Left kidney (tissue), 8 donors: ENCODE results near the gene CHD8. TPM values are rescaled to one million over a fixed set of nuclear protein-coding genes. Genes with fewer than 3 reads are reported as not detected.

ENCODE experiments used
- DNase-seq: peaks from one replicate; pipeline ENCODE4 v3.0.0-alpha.2; 2013
- long read RNA-seq, 8 donors: transcript quantifications; one replicate each; lab custom pipeline, GENCODE V29; 2026
- polyA plus RNA-seq: library from polyadenylated mRNA; unstranded; fragments of 120-200 nt; gene quantifications from one replicate; pipeline ENCODE4 v1.2.1, GENCODE V29; 2013; ENCODE audit not compliant: insufficient read length

Gene CHD8, protein sequence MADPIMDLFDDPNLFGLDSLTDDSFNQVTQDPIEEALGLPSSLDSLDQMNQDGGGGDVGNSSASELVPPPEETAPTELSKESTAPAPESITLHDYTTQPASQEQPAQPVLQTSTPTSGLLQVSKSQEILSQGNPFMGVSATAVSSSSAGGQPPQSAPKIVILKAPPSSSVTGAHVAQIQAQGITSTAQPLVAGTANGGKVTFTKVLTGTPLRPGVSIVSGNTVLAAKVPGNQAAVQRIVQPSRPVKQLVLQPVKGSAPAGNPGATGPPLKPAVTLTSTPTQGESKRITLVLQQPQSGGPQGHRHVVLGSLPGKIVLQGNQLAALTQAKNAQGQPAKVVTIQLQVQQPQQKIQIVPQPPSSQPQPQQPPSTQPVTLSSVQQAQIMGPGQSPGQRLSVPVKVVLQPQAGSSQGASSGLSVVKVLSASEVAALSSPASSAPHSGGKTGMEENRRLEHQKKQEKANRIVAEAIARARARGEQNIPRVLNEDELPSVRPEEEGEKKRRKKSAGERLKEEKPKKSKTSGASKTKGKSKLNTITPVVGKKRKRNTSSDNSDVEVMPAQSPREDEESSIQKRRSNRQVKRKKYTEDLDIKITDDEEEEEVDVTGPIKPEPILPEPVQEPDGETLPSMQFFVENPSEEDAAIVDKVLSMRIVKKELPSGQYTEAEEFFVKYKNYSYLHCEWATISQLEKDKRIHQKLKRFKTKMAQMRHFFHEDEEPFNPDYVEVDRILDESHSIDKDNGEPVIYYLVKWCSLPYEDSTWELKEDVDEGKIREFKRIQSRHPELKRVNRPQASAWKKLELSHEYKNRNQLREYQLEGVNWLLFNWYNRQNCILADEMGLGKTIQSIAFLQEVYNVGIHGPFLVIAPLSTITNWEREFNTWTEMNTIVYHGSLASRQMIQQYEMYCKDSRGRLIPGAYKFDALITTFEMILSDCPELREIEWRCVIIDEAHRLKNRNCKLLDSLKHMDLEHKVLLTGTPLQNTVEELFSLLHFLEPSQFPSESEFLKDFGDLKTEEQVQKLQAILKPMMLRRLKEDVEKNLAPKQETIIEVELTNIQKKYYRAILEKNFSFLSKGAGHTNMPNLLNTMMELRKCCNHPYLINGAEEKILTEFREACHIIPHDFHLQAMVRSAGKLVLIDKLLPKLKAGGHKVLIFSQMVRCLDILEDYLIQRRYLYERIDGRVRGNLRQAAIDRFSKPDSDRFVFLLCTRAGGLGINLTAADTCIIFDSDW (N-terminal part only)
- 85.3 TPM for polyA plus RNA-seq
- long read RNA-seq, donor 1, full-length matches to known transcripts = 23 of 30 reads
- long read RNA-seq, donor 1, partial matches to known transcripts = 7 of 30 reads
- long read RNA-seq, donor 1, other reads (novel, unspliced or antisense) = 0 of 30 reads
- long read RNA-seq, donor 2, transcript CHD8-214 (1 exons, 1,146 nt) = major isoform, 17 of 31 reads
- long read RNA-seq, donor 2, partial matches to known transcripts = 13 of 31 reads
- long read RNA-seq, donor 2, other reads (novel, unspliced or antisense) = 0 of 31 reads
- long read RNA-seq, donor 3, transcript CHD8-214 (1 exons, 1,146 nt) = major isoform, 11 of 13 reads
- long read RNA-seq, donor 3, partial matches to known transcripts = 0 of 13 reads
- long read RNA-seq, donor 3, other reads (novel, unspliced or antisense) = 0 of 13 reads
- long read RNA-seq, donor 4, transcript CHD8-214 (1 exons, 1,146 nt) = major isoform, 6 of 7 reads
- long read RNA-seq, donor 4, partial matches to known transcripts = 0 of 7 reads
- long read RNA-seq, donor 4, other reads (novel, unspliced or antisense) = 0 of 7 reads
- long read RNA-seq, donor 5, full-length matches to known transcripts = 11 of 11 reads
- long read RNA-seq, donor 5, partial matches to known transcripts = 0 of 11 reads
- long read RNA-seq, donor 5, other reads (novel, unspliced or antisense) = 0 of 11 reads
- long read RNA-seq, donor 6, transcript CHD8-214 (1 exons, 1,146 nt) = major isoform, 12 of 13 reads
- long read RNA-seq, donor 6, partial matches to known transcripts = 0 of 13 reads
- long read RNA-seq, donor 6, other reads (novel, unspliced or antisense) = 0 of 13 reads
- long read RNA-seq, donor 7, transcript CHD8-214 (1 exons, 1,146 nt) = major isoform, 25 of 179 reads
- long read RNA-seq, donor 7, partial matches to known transcripts = 145 of 179 reads
- long read RNA-seq, donor 7, other reads (novel, unspliced or antisense) = 9 of 179 reads
- long read RNA-seq, donor 8, transcript CHD8-214 (1 exons, 1,146 nt) = major isoform, 10 of 11 reads
- long read RNA-seq, donor 8, partial matches to known transcripts = 0 of 11 reads
- long read RNA-seq, donor 8, other reads (novel, unspliced or antisense) = 0 of 11 reads

DNA sequence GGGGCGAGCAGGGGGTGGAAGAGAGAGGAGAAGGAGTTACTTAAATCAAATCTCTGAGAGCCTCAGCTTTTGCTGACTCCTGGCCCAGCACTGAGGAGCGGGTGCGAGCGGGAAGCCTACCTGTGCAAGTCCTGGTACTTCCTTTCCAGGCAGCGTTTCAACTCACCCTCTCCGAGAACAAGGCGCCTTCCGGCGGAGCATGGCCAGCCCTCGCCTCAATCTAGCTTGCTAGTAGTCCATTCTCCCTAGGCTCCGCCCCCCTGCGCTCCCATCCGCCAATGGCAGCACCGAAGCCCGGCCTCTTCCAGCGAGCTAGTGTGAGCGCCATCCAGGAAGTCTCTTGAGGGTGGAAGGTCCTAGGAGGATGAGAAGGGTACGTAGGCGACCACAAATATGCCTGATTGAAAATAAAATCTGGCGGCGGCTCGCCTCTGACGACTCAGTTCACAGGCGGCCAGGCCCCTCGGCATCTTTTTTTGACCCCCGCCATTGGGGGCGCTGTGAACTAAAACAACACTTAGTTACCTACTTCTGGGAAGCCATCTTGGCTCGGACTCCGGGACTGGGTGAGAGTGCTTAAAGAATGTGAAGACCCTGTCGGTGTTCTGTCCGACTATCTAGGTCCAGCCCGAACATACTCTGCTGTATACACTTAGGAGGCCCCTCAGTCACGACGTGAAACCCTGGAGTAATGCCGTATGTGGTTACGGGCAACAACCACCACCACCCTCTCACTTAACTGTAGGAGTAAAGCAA, at the start of gene CHD8:
Gene CHD8 (minus strand): TSS at position 212 of the 756 bp plus-strand sequence. CDS start 24,480 bp downstream, outside the sequence.
- peak; percentile 100 for DNase-seq

DNA sequence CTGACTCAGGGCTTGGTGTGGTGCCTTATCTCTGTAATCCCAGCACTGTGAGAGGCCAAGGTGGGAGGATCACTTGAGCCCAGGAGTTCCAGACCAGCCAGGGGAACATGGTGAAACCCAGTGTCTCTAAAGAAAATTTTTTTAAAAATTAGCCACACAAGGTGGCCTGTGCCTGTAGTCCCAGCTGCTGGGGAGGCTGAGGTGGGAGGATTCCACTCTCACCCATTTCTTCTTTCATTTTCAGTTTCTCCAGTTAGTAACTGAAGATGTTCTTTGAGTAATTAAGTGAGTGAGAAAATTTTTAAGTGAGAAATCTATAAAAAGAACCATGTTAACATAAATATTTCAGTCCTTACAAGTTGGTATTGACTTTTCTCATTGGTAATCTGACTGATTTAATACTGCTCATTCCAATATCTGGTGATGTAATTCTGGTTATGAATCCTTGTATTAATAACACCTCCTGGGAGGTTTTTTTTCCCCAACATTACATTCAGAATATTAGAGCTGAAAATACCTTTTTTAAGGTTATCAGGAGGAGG, 49.2 kb upstream of the CHD8 start:
- DNase-seq = no peak

DNA sequence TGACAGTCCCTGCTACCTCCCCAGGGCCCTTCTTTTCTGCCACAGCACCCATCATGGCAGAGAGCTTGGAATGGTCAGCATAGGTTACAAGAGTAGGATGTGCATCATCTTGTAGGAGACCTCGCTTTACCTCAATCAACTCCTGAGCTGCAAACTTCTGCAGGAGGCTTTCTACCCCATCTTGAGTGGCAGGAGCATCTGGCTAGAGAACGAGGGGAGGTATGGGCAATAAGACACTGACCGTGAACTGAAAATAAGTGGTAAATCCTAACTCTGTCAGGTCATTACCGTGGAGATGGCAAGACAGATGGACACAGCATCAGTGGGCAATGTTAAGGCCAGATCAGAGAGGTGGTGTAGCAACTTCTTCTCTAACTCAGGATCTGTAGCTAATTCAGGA, 47.5 kb upstream of the CHD8 start:
- DNase-seq = no peak

DNA sequence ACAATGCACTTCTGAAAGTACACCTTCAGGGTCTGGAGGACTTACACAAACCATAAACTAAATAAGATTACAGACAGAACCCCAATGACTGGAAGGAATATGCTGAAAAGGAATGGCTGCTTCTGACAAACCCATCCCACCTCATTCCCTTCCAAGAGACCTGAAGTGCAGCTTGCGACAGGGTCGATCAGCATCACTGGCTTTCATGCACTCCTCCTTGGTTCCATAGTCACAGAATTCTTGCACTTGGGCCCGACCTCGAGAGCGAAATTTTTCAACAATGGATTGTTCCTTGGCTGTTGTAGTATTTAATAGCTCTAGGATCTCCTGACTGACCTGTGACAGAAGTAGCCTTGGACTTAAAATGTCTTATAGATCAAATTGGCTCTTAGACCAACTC, 45.6 kb upstream of the CHD8 start:
- DNase-seq = no peak

DNA sequence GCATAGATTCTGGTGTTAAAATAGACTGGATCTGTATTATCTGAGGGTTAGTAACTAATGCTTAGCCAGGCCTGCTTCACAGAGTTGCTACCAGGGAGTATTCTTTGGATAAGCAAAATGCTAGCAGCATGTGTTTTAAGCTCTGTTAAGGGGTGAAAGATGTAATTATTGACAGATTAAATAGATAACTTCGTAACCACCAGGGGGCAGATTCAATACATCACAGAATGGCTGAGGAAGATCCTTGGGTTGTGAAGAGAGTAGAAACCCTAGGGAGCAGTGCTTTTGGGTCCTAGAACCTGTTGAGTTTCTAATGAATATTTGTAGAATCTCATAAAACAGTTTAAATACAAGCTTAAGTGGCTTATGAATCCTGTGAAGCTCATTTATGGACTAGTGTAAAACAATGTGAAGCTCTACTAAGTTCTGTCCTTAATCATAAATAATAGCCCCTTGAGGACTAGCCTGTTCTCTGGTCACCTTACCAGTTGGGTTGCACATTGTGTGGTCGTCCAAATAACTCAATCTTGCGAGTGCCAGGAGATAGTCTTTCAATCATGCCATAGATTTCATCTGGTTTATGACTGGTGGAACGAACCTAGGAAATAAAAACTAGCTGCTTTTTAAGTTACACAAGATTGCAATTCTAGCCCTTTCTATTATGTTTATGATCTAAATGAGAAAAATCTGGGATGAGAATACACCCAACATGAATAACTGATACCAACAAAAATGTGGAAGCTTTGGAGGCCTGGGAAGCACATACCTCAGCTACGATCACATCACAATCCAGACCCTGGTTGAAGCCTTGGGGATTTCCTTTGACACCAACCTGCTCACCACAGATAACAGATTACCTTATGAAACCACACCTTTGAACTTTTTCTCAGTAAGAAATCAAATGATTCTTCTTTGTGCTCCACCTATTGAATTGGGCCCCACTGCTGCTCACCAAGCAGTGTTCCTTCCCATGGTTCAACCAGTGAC, 42.9 kb upstream of the CHD8 start:
- DNase-seq = peak; percentile 63

DNA sequence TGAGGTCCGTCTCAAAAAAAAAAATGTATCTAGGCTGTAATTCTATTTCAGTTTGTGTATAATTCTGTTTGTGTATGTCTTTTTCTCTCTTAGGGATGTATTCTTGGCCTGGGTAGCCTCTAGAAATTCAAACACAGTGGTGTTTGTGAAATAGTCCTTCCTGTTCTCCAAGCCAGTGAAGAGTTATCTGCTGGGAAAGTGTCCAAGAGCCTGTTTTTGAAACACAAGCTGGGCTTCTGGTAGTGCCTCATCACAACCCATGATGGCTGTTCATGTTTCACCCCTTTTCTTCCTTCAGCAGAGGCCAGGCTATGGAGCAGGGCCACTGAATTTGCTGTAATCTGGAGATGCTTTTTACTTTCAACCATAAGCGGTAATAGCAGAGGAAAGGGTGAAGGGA, 40.5 kb upstream of the CHD8 start:
- DNase-seq = no peak

DNA sequence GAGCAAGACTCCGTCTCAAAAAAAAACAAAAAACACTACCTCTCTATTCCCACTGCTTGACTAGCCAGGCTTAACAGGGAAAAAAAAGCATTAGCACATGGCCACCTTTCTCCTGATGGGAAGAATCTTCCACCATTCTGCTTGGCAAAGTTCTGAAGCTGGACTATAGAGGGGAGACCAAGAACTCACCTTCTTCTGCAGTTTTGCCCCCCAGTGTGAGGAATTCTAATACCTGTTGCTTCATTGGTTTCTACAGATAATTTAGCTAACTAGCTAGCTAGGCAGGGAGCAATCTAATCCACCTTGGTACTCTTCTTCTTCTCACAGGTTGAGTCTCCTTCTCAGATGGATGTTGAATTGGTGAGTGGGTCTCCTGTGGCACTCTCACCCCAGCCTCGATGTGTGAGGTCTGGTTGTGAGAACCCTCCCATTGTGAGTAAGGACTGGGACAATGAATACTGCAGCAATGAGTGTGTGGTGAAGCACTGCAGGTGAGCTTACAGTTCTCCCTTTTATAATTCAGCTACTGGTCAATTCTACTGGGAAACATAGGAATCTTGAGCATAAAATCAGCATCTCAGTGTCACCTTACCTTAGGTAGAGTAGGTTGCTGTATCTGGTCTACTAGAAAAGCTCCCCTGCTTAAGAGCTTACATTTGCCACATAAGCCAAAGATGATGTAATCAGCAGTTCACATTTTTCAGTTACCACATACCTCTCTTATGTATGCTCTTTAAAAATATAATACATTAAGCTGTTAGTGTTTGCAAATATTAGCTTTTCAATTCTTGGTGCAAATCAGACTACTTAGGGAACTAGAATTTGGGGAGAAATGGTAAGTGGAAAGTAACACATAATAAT, 39.2 kb upstream of the CHD8 start:
- no peak for DNase-seq

DNA sequence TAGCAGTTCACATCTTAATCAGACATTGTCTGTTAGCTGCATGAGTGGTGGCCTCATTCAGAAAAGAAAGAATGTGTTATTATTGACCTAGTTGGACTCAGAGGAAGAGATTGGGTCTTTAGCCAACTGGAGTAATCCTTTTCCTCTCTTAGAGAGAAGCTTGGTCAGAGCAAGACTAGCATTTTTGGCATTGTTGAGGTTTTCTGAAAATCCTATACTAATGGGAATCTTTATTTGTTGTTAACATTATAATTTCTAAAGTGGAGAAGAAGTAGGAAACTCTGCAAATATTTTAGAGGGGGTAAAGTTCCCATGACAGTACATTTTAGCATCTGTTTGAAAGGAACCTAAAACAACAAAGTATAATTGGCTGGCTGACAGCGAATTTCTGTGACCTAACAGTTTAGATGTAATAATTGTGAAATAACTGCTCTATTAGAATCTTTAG, 30.7 kb upstream of the CHD8 start:
- no peak for DNase-seq

DNA sequence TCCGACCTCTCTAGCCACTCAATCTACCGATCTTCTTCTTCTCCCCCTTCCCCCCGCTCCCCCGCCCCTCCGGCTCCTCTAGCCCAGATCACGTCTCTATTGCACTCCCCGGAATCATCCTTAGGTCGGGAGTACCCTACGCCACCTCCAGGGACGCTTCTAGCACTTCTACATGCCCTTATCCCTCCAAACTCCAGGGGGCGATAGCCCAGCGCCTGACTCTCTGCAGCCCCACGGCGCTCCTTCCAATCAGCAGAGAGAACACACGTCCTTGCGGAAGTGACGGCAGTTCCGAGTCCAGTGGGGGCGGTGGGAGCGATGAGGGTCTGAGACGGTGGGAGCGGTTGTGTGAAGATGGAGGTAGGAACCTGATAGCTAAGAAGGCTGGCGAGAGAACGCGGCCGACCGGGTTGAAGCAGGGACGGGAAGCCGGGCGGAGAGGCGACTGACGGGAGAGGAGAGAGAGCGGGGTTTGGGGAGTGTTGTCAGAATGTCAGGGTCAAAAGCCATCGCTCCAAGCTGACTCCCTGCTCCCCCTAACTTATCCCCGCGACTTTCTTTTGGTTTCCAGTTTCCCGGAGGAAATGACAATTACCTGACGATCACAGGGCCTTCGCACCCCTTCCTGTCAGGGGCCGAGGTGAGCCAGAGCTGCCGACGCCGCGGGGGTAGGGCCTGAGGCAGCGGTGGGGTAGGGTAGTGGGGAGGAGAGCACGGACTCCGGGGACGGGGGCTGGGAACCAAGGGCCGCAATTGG, 21.2 kb upstream of the CHD8 start, which contains the start of the genes RAB2B and TOX4:
Gene RAB2B (minus strand): TSS at position 35 of the 757 bp plus-strand sequence. CDS start 87 bp downstream, outside the sequence.
Gene TOX4 (plus strand): TSS at position 271 of the 757 bp plus-strand sequence. CDS start 84 bp downstream, at position 355.
- DNase-seq = peak; percentile 99

DNA sequence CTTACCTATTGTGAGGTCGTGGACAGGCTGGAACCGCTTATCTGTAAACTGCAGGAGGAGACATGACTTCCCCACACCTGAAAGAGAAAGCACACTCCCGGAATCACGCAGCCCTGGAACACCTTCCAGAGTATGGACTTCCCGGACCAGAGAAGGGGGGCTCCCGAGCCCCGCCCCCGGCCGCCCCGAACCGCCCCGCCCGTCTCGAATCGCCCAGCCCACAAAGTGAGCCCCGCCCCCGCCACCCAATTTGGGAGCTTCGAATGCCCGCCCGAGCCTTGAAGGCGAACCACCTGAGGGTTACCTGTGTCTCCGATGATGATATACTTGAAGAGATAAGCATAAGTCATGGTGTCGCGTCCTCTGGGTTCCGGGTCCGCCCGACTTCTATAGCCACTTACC, 20.6 kb upstream of the CHD8 start:
- no peak for DNase-seq

DNA sequence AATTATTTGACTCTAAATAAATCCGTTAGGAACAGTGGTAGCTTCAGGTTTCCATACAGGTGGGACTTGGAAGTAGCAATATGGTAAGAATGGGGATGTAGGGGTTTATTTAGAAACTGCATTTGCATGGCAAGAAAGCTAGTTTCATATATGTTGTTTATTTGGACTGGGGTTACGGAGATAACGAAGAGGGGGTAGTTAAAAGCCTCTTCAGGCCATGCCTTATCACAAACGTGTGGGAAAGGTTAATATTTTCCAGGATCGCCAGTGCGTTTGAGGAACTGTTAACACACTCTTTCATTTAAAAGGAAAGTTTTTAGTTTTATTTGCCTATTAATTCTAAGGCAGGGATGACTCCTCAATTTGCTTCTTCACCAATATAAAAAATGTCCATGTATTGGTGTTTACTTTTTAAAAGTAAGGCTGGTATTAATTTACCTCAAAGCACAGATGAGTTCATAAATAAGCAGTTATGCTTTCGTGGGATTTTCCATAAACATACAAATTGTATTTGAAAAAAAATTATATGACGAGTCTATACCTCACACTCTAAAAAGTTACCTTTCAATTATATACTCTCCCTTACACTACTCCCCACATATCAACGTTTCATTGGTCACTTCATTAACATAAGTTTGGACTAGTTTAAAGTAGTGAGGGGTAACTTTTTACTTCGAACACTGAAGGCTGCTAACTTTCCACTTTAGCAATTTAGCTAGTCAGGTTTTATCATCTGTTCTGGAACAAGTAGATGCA, 20.0 kb upstream of the CHD8 start:
- DNase-seq = no peak

DNA sequence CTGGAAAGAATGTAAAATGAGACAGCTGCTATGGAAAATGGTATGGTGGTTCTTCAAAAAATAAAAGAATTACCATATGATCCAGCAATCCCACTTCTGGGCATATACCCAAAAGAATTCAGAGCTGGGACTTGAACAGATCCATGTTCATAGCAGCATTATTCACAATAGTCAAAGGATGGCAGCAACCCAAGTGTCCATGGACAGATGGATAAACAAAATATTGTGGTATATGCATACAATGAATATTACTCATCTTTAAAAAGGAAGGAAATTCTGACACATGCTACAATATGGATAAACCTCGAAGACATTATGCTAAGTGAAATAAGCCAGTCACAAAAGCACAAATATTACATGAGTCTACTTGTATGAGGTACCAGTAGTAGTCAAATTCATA, 11.7 kb upstream of the CHD8 start:
- no peak for DNase-seq

DNA sequence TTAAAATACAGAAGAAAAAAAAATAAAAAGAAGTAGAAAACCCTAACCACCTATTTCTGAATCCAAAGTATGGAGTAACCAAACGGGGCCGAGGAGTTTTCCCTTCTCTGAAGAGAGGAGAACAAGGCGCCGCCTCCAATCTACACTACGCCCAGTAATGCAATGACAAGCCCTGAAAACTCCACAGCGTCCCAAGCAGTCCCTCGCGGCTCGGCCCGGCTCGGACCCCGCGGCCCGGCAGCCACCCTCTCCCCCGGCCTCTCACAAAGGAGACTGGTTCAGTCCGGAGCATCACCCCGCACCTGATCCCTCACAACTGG, 371 bp downstream of the CHD8 start:
- DNase-seq = no peak

DNA sequence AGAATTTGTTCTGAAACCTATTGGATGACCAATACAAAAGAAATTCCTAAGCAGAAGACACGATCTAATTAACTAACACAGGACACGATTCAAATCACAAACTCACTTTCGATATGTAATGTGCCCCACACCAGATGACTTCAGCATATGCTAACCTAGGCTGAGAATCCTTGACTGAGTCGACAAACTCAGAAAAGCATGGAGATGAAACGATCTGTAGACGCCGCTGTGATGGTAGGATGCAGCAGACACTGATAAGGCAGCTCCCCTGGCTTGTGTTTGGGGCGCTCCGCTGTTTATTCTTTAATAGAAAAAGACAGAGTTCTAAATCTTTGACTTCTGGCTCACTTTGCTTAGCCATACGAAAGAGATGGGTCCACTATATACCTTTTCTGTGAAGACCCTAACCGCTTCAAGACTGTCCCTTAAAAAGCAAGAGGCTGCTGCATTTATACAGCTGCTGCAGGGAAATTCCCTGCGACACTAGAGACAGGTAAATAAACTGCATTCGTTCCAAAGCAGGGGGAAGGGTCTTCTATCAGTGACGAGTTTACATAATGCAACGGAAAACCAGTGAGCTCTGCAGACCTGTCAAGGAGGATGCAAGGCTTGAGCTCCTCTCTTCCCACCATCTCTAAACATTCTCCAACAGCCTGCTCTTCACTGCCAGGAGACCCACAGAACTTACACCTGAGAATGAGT, 929 bp downstream of the CHD8 start:
- no peak for DNase-seq
